SHP77 (cell line): Measurements from ENCODE around the gene BMPR1A.
"Not testable (repeated sequence)": the region's sequence is repeated elsewhere in the genome, so short reads cannot be mapped to it uniquely, and the experiment has no call there.

Source experiments
- DNase-seq, 2 experiments: peaks; one replicate each; lab custom pipeline; 2025; lab: John Stamatoyannopoulos, UW

BMPR1A gene

DNA sequence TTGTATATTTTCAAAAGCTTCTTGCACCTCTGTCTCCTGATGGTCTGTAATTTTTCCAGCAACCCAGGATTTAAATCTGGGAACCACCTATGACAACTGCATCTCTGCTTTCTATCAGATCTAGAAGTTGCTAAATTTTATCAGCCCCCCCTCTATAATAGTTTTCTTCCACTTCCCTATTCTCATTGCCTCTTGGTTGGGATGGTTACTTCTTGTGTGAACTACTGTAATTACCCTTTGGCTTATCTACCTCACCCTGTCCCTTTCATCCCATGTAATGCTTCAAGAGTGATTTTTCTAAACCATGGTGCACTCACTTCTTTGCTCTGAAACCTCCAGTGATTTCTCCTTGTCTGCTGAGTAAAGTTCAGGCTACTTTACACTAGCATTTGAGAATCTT, 92.3 kb downstream of the BMPR1A start:
- no peak for DNase-seq

DNA sequence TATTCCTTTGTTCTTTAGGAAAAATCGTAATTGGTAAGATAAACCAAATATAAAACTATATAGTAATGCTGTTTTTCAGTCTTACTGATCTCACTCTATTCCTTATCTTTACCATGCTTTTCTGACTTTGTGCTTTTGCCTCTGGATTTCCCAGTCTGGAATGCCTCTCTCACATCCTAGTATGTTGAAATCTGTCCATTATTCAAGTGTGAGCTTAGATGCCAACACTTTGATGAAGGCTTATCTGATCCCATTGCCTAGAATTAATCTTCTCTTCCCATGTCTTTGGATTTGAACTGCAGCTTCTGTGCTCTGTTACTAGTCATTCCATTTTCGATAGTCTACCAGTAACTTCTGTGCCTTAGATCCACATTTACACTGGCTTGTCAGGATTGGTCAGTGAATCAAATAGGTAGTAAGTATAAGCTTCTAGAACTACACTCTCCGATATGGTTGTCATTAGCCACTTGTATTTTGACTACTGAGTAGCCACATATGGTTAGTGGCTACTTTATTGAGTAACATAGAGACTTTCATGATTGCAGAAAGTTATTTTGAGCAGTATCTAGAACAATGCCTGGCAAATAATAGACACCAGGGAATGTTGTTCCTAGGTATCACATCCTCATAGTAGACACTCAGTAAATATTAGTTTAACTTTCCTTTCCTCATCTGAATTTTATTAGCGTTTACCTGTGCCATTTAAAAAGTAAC, 92.9 kb downstream of the BMPR1A start:
- no peak for DNase-seq

DNA sequence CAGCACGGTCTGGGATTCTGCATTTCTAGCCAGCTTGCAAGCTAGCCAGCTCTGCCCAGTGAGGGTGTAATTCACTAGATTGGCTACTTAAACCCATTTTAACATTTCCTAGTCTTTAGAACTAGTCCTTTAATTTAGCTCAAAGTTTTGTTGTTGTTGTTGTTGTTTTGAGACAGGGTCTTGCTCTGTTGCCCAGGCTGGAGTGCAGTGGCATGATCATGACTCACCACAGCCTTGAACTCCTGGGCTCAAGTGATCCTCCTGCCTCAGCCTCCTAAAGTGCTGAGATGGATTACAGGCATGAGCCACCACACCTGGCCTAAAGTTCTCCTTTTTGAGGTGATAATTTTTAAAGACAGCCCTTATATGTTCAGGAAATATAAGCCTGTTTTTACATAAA, 94.1 kb downstream of the BMPR1A start:
- no peak for DNase-seq

DNA sequence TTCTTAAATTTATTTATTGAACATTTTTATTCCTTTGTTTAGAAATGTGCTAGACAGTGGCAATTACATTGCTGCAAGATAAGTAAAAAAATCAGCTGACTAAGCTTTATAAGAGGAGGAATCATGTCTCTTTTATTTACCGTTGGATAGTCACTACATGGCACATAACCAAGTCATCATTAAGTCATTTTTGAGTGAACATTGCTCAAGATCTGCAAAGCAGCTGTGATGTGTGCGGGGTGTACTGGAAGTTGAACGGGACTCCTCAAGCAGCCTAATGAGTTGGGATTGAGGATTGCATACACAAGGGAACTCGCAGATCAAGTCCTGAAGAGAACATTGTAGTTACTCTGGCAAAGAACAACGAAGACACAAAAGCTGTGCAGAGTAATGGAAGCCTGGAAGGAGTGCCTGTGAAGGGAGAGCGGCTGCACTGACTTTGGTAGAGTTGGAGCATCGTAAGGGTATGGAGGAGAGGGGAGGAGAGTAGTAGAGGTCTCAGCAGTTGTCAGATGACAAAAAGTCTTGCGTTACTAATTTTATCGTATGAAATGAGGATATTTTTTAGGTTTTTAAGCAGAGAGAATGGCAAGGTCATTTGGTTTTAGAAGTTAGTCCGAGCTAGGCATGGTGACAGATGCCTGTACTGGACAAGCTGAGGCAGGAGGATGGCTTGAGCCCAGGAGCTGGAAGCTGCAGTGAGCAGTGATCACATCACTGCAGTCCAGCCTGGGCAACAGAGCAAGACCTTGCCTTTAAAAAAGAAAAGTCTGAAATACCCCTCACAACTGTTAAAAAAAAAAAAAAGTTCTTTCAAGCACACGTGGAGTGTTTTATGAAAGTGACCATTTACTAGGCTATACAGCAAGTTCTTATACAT, 95.1 kb downstream of the BMPR1A start:
- no peak for DNase-seq

DNA sequence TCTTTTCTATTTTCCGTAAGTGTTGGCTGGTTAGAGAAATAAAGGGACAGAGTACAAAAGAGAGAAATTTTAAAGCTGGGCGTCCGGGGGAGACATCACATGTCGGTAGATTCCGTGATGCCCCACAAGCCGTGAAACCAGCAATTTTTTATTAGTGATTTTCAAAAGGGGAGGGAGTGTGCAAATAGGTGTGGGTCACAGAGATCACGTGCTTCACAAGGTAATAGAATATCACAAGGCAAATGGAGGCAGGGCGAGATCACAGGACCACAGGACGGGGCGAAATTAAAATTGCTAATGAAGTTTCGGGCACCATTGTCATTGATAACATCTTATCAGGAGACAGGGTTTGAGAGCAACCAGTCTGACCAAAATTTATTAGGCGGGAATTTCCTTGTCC, 97.2 kb downstream of the BMPR1A start:
- DNase-seq = not testable (repeated sequence)

DNA sequence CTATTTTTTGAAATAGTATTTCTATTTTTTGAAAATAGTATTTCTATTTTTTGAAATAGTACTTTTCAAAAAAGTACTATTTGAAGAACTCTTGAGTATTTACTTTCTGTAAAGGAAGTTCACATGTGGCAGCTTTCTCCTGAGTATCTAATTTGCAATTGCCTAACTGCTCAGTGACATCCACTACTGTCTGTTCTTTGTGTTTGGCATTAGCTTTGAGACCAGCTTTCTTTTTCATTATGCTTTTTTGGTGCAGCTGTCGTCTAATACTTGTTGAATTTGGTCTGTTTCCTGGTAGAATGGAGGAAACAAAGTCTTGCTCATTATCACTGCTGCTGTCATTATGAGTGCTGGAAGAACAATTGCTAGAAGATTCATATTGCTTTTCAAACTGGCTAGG, 99.1 kb downstream of the BMPR1A start:
- no peak for DNase-seq

DNA sequence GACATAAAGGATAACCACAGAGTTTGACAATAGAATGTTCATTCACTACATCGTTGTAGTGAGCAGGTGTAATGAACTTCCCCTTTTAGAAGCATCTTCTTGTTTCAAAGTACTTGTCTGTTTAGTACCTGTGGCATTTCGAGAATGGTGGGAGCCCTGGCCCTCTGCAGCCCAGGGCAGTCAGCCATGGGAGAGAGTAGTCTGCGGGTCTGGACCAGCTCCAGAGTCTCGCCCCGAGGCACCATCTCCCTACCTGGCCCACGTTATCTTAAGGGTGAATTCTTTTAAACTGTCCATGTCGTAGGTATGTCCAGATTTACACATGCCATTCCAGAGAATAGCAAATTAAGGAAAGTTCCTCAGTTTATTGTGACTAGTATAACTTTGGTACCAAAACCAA, 99.7 kb downstream of the BMPR1A start:
- no peak for DNase-seq

DNA sequence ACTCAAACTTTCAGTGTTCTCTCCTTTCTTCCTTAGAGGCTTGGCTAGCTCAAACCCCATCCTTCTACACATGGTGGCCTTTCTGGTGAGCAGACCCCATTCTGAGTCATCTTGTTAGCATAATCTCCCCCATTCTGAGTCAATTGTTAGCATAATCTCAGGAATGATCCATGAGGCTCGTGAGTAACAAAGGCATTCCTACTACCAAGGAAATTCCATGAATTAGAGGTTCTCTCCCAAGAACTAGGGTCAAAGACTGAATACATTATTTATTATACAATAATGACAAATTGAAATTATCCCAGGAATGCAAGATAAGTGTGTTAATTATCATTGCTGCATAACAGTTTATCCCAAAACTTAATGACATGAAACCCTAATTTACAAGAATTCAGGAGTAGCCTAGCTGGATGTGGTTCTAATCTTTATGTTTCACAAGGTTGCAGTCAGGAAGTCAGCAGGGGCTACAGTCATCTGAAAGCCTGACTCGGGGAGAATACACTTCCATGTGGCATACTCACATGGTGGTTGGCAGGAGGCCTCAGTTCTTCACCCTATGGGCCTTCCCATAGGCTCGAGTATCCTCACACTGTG, 100.8 kb downstream of the BMPR1A start:
- DNase-seq = no peak

DNA sequence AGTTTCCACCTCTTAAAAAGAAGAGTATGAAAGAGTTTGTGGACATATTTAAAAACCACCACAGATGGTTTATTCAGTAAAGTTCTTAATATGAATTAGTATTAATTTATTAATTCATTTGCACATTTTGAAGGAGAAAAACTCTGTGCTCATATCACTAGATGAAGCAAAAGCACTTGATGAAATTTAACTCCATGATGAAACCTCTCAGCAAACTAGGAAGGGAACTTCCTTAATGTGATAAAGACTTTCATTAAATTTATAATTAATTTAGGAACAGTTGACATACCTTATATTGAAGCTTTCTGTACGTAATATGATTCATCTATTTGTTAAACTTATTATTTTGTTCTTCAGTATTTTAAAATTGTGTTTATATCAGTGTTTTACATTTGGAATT, 101.6 kb downstream of the BMPR1A start:
- no peak for DNase-seq

DNA sequence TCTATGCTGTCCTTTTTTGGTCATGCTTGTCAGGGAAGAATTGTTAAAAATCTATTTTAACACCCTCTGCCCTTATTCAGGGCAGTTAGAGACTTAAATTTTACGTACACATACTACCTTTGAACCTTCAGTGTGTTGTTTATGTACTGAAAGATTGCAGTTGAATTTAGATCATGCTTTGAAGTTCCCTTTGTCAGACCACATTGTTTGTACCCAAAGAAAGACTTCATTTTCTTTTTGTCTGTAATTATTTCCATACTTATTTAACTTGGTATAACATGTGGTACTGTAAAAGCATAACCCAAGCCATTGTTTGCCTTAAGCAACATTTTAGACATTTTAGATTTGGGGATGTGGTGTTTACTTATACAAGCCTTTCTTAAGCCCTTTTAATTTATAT, 104.9 kb downstream of the BMPR1A start:
- no peak for DNase-seq

DNA sequence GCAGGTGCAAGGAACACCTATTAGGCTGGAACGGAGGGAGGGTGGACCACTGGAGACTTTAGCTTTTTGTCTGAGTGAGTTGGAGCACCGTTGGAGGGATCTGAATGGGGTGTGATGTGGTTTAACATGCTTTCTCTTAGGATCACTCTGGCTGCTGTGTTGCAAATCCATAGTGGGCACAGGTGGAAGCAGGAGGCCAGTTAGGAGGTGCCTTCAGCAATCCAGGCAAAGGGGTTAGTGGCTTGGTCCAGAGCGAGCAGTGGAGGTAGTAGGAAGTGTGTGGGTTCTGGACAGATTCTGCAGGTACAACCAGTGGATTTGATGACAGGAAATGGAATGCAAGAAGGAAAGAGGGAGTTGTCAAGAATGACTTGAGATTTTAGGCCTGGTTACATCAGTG, 106.0 kb downstream of the BMPR1A start:
- DNase-seq = no peak

DNA sequence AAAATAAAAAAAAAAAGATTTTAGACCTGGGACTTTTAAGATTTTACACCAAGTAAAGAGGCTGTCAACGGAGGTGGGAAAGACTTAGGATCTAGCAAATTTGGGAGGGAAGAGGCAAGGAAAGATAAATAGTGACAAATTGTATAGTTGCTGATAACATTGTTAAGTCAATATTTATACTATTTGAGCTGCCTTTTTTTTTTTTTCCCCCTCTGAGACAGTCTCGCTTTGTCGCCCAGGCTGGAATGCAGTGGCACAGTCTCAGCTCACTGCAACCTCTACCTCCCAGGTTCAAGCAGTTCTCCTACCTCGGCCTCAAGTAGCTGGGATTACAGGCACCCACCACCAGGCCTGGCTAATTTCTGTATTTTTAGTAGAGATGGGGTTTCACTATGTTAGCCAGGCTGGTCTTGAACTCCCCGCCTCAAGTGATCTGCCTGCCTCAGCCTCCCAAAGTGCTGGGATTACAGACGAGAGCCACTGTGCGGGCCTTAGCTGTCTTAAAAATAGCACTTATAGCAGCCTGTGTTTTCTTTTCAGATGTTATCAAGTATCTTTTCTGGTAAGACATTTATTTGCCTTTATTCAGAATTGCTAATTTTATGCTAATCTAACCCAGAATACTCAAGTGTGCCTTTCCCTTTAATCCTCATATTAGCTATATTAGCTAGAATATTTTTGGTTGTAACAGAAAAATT, 106.5 kb downstream of the BMPR1A start:
- no peak for DNase-seq

DNA sequence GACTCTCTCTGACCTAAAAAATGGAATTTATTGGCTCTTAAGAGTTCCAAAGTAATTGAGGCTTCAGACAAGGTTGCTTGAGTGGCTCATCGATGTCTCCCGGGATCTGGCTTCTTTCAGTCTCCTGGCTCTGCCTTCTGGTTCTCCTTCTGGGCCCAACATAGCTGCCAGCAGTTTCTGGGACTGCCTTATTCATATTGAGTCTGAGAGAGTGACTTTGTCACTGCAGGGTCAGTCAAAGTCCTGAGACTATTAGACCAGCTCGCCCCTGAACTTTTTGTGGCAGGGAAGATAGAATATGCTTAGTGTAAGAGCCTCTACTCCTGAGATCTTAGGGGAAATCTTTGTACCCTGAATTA, 107.0 kb downstream of the BMPR1A start:
- no peak for DNase-seq

DNA sequence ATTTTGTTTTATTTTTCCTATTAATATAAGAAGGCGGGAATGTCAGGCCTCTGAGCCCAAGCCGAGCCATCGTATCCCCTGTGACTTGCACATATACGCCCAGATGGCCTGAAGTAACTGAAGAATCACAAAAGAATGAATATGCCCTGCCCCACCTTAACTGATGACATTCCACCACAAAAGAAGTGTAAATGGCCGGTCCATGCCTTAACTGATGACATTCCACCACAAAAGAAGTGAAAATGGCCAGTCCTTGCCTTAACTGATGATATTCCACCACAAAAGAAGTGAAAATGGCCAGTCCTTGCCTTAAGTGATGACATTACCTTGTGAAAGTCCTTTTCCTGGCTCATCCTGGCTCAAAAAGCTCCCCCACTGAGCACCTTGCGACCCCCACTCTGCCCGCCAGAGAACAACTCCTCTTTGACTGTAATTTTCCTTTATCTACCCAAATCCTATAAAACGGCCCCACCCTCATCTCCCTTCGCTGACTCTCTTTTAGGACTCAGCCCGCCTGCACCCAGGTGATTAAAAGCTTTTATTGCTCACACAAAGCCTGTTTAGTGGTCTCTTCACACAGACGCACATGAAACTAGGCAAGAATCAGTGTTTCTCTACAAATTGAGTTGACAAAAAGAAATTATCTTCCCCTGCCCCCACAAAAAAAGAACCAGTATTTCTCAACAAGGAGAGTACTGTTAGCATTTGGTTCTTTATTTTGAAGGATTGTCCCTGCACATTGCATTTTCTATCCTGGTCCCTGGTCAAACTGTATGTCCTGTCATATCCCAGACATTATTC, 108.8 kb downstream of the BMPR1A start:
- DNase-seq = not testable (repeated sequence)

DNA sequence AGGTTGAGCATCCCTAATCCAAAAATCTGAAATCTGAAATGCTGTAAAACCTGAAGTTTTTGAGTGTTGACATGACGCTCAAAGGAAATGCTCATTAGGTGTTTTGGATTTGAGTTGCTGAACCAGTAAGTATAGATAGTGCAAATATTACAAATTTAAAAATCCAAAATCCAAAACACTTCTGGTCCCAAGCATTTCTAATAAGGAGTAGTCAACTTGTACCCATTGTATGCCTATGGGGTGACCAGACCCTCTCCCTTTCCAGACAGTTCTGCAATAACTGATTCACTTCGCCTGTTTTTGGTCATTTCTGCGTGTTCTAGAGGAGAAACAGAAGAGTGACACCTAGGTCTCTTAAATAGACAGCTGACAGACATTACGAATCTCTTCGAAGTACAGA, 110.7 kb downstream of the BMPR1A start:
- DNase-seq = no peak

DNA sequence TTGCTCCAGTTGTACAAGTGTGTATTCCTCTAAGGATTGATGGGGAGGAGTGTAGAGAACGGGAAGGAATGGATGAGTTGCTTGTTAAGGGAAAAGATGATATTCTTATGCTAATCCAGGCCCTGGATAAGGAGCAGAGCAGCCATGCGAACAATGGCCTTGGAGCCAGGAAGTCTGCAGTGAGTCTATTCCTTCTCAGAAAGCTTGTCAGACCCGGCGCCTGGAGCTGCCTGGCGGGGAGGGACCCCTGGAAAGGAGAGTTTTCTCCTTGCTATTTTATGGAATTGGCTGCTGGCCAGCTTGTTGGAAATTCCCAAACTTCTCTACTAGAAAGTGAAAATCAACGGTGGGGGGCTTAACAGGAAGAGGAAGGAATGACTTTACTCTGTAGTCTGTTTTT, 111.9 kb downstream of the BMPR1A start:
- no peak for DNase-seq

DNA sequence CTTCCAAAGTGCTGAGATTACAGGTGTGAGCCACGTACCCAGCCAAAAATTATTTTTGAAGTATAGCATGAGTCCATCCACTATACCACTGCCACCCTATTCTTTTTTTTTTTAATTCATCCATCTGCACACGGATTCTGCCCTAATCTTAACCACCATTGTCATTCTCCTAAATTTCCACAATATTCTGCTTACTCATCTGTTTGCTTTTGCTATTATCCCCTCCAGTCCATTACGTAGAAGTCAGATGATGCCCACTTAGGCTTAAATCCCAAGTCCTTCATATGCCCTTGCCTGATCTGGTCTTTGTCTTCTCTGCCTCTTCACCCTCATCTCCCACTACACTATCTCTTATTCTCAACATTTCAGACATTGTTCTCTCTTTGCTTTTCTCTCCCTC, 114.3 kb downstream of the BMPR1A start:
- no peak for DNase-seq

DNA sequence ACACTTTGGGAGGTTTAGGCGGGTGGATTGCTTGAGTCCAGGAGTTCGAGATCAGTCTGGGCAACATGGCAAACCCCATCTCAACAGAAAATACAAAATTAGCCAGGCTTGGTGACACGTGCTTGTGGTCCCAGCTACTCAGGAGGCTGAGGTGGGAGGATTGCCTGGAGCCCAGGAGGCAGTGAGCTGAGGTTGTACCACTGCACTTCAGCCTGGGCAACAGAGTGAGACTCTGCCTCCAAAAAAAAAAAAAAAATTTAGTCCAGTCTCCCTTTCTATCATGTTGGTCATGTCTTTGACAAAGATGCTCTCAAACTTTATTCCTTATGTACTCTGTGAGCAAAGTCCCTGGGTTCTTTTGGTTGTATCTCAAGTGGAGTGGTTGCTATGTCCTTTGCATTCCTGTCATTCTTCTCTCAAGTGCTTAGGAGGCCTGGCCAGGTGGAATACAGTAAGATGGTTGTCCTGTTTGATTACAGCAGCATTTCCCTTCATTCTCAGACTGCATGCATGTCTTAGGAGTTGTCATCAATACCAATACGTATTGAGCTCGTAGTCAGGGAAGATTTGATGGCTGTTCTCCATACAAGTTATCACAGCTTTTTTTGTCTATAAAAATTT, 115.3 kb downstream of the BMPR1A start:
- no peak for DNase-seq

DNA sequence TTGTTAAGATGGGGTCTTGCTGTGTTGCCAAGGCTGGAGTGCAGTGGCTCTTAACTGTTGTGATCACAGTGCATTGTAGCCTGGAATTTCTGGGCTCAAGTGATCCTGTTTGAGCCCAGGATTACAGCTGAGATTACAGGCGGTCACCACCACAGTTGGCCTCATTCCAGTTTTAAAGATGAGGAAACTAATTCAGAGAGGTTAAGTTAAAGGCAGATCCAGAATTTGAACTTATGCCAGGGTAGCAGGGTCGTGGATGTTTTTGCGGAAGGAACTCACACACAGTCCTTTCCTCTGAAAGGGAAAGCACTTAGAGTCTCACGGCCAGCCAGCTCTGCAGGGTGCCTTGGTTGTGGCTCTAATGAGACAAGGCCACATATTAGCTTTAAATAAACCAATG, 116.3 kb downstream of the BMPR1A start:
- no peak for DNase-seq

DNA sequence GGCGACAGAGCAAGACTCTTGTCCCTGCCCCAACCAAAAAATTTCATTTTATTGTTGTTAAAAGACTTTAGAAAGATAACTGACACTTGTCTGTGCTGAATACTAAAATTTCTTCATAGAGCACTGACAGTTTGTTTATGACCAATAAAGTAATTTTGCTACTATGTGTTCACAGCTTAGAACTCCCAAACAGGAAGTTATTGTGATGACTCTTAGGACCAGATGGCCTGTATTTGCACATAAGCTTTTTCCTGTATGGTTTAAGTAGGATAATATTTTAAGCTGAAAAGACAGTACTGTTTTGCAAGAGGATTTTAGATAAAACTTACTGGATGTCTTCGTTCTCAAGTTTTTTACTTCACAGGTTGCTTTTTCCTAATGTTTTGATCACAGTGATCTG, 120.3 kb downstream of the BMPR1A start:
- DNase-seq = no peak

DNA sequence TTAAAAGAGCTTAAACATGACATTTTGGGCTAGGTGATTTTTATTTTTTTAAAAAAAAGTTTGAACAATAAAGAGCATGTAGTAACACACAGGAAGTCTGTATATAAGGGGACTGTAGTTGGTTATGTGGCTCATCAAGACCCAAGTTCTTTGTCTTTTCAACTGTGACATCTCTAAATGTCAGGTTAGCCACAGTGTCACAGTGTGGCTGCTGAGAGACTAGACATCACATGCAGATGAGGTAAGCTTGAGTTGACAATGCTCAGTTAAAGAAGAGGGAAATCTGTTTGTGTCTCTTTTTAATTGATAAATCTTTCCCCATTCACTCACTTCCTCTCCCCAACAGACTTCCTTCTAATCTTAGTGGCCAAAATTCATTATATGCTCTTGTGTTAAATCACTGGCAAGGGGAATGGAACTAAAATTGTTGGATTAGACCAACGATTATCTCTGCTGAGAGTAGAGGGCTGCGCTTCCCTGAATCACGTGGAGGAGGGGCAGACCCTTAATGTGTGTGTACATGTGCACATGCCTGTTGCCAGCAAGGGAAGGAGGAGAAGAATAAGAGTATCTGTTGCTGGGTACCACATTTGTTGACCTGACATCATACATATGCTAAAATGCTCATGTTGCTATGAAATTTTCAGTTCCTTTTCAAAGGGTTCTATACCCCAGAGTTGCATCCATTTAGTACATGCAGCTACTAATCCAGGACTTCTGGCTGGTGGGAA, 122.7 kb downstream of the BMPR1A start:
- DNase-seq = no peak
